Lower leg skin (tissue), 4 donors: Measurements from ENCODE around the gene LMO4. TPM values are rescaled to one million over a fixed set of nuclear protein-coding genes. Genes with fewer than 3 reads are reported as not detected.

Experiments used
- DNase-seq, 2 donors: peaks; one replicate each; pipeline ENCODE4 v3.0.0-alpha.2; 2019; ENCODE audit warnings: low spot score in 2 of 2
- H3K4me3 ChIP-seq: fragments of 200-600 bp; sonication (generic); 2 replicates; pipeline ENCODE4 v1.5.1; 2017; ENCODE audit warnings: mild to moderate bottlenecking, low read depth; ENCODE audit not compliant: poor library complexity, severe bottlenecking
- POLR2A ChIP-seq, 2 donors: fragments of 450-650 bp; IDR thresholded peaks; one replicate each; pipeline ENCODE4 v1.6.1; 2016 to 2017; ENCODE audit warnings: antibody characterized with exemption in 2 of 2, mild to moderate bottlenecking in 1 of 2, moderate library complexity in 1 of 2
- WGBS, 2 donors: methylation state at CpG; one replicate each; pipeline ENCODE4 v1.1.5; 2018; 5-methylcytosine and 5-hydroxymethylcytosine counted together
- intact Hi-C: fragments of 100-400 bp; cut with DNase I; formaldehyde crosslinking; loops from one replicate; pipeline ENCODE4 v1.15.0; 2023; ENCODE audit warnings: low total_unique reads
- total RNA-seq, 4 donors: library from RNA; depleted of rRNA; stranded (reverse); fragments of >200 nt; gene quantifications; one replicate each; pipeline ENCODE4 v1.1.0, GENCODE V29; 2016
- TF ChIP-seq, protein P1 (sequence below), 3 donors: fragments of 450-650 bp; IDR thresholded peaks; one replicate each; pipeline ENCODE4 v1.5.1; 2016; ENCODE audit warnings: antibody characterized with exemption in 3 of 3, mild to moderate bottlenecking in 3 of 3, moderate library complexity in 2 of 3

Gene LMO4
- total RNA-seq, 4 donors from 2014 or later, result 21.2 to 63.3 (median 43.5) TPM

DNA sequence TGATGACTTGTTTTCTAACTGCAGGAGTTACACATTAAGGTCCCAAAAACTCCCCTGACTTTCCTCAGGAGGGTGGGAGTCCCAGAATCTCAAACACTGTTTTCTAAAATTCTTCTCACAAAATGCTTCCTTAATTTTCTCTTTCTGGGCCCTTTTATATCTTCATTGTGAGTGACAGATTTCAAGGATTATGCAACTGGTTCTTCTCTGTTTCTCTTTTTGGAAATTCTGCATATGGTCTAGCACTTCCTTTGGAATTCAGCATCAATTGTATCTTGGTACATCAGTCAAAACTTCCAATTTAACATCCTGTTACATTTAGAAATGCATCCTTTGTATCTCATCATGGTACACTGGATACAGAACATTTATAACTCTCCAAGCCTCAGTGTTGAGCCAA, 59.7 kb downstream of the LMO4 start:
- DNase-seq, result no peak
- intact Hi-C loops, result no loop called here
- no peak overlapping the region for H3K4me3 ChIP-seq
- no peak for TF ChIP-seq POLR2A (IDR thresholded peaks at IDR 0.05)
- TF ChIP-seq, protein P1, sequence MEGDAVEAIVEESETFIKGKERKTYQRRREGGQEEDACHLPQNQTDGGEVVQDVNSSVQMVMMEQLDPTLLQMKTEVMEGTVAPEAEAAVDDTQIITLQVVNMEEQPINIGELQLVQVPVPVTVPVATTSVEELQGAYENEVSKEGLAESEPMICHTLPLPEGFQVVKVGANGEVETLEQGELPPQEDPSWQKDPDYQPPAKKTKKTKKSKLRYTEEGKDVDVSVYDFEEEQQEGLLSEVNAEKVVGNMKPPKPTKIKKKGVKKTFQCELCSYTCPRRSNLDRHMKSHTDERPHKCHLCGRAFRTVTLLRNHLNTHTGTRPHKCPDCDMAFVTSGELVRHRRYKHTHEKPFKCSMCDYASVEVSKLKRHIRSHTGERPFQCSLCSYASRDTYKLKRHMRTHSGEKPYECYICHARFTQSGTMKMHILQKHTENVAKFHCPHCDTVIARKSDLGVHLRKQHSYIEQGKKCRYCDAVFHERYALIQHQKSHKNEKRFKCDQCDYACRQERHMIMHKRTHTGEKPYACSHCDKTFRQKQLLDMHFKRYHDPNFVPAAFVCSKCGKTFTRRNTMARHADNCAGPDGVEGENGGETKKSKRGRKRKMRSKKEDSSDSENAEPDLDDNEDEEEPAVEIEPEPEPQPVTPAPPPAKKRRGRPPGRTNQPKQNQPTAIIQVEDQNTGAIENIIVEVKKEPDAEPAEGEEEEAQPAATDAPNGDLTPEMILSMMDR (IDR thresholded peaks at IDR 0.05), result no peak

DNA sequence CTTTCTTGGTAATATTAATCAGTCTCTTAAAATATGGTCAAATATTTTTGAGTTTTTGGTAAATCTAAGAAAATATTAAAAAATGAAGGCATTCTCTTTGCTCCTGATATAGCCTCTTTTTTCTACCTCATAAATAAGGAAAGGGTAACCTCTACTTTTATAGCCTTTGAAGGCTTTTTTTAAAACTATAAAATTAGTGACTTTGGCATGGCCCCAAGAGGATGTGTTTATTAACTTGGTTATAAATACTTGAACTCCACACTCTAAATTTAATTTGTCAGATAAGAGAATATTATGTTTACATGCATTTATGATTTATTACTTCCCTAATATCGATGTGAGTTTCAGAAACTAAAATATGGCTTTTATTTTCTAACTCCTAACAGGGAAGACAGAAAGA, 60.3 kb downstream of the LMO4 start:
- no peak for DNase-seq
- TF ChIP-seq, protein P1 (IDR thresholded peaks at IDR 0.05), result no peak
- no peak for TF ChIP-seq POLR2A (IDR thresholded peaks at IDR 0.05)
- intact Hi-C loops, result no loop called here
- H3K4me3 ChIP-seq, result no peak overlapping the region
- WGBS, 2 donors, result 11 to 24% methylated on average over 1 of the region's 1 CpG

DNA sequence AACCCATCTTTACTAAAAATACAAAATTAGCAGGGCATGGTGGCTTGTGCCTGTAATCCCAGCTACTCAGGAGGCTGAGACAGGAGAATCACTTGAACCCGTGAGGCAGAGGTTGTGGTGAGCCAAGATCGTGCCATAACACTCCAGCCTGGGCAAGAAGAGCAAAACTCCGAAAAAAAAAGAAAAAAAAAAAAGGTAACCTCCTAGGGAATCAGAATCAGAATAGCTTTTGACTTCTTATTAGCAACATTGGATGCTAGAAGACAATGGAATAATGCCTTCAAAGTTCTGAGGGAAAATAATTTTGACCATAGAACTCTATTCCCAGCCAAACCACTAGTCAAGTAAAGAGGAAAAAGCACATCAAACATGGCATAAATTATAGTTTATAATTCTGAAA, 60.9 kb downstream of the LMO4 start:
- intact Hi-C loops, result no loop called here
- TF ChIP-seq, protein P1 (IDR thresholded peaks at IDR 0.05), result no peak
- TF ChIP-seq POLR2A (IDR thresholded peaks at IDR 0.05), result no peak
- H3K4me3 ChIP-seq, result no peak overlapping the region
- DNase-seq, result no peak
- 74 to 85% methylated on average over 3 of the region's 3 CpGs for WGBS, 2 donors

DNA sequence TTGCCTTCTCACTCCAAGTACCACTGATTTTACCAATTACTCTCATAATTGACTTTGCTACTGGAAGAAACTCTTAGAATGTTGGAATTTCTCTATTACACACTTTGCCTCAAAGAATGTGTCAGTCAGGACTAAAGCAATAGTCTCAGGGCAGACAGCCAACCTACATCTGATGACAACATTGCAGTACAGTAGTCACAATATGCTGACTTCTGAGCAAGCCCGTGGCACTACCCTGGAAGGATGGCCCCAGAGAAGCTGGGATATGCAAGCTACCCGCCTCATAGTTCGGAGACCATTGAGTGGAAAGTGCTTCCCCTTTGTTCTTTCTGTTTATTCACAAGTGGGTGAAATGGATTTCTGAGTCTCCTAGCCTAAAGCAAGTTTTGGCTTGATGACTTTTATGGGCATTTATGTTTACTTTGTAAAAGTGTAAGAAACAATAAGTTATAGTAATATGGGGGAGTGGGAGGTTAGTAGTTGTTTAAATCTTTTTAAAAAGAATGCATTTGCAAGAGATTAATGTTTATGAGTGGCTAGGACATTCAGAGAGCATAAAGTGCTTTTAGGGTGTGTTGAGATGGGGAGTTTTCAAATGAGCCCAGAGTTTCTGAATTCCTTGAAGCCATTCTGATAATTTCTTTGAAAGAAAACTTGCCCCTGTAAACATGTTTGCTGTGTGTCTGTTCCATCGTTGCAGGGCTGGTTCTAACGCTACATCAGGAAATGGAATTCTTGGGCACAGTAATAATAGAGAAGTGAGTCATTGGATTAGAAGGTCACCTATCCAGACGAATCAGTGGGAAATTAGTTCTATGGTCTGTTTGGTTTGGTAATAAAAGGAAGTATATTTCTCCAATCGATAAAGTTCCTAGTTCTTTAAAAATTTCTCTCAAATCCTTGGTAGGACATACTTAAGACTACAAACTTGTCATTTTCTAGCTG, 63.8 kb downstream of the LMO4 start:
- TF ChIP-seq, protein P1 (IDR thresholded peaks at IDR 0.05), result no peak
- no peak for TF ChIP-seq POLR2A (IDR thresholded peaks at IDR 0.05)
- intact Hi-C loops, result no loop called here
- no peak for DNase-seq
- WGBS, 2 donors, result 43 to 46% methylated on average over 7 of the region's 7 CpGs
- no peak overlapping the region for H3K4me3 ChIP-seq

DNA sequence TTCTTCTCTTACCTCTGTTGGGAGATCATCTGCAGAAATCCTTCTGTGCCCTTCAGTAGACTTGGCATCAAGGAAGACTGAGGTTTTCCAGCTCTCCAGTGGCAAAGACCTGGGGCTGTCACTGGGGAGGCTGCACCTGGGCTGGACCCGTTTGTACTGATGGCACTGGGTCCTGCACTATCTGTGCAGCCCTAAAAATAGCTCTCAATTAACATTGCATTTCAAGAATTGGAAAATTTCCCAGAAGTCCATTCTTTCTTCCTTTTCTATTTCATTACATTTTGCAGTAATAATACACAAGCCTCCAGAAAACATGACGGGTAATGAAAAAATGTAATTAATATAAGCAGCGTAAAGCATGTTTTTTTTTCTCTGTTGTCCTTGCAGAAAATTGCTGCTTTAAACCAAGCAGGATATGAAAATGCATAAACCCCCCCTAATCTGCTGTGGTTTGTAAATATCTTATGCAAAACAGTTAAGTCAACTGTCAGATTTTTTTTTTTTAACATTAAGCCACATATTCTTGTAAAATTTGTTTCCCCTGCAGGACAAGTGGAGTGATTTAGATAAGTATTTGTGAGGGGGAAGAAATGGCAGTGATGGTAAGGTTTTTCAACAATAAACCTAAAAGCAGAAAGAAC, 64.9 kb downstream of the LMO4 start:
- intact Hi-C loops, result no loop called here
- 66 to 67% methylated on average over 3 of the region's 3 CpGs for WGBS, 2 donors
- no peak overlapping the region for H3K4me3 ChIP-seq
- no peak for DNase-seq
- TF ChIP-seq POLR2A (IDR thresholded peaks at IDR 0.05), result no peak
- TF ChIP-seq, protein P1 (IDR thresholded peaks at IDR 0.05), result no peak
